H1 (cell line): ENCODE measurements around the gene COL5A1. TPM values are rescaled to one million over a fixed set of nuclear protein-coding genes. Genes with fewer than 3 reads are reported as not detected.

ENCODE experiments used
- CTCF ChIA-PET: fragments of 300-600 bp; sonication (Branson Sonifier 250); formaldehyde crosslinking; loops from one replicate; lab custom pipeline; 2021; ENCODE audit not compliant: partially characterized antibody; lab: Charles Lee
- POLR2A ChIA-PET: fragments of 300-600 bp; sonication (Branson Sonifier 250); formaldehyde crosslinking; loops from one replicate; lab custom pipeline; 2021; ENCODE audit warnings: inconsistent platforms; ENCODE audit not compliant: partially characterized antibody; lab: Charles Lee
- DNase-seq, 2 experiments: peaks; one replicate each; pipeline versions ENCODE4 v3.0.0 to v3.0.0-alpha.2; 2010 to 2022; ENCODE audit warnings: low spot score in 2 of 2, low read depth in 1 of 2, mixed read lengths in 1 of 2
- FAIRE-seq: peaks from 2 replicates; lab custom pipeline; 2011; peaks lifted over from hg19 to GRCh38; lab: Jason Lieb, UNC
- H2AFZ ChIP-seq: 2 replicates; pipeline ENCODE4 v1.8.1; 2012; ENCODE audit warnings: low read length, inconsistent platforms
- H2AK5ac ChIP-seq: 2 replicates; pipeline ENCODE4 v1.6.1; 2013; ENCODE audit warnings: low read depth, low read length
- H2BK120ac ChIP-seq: replicated peaks from 2 replicates; pipeline ENCODE3; 2013; ENCODE audit warnings: low read depth, low read length, inconsistent platforms
- H2BK12ac ChIP-seq: 2 replicates; pipeline ENCODE4 v1.6.1; 2013; ENCODE audit warnings: low read depth, low read length
- H2BK15ac ChIP-seq: 2 replicates; pipeline ENCODE4 v1.6.1; 2013; ENCODE audit warnings: low read length
- H2BK20ac ChIP-seq: 2 replicates; pipeline ENCODE4 v1.6.1; 2013; ENCODE audit warnings: low read length
- H2BK5ac ChIP-seq: 2 replicates; pipeline ENCODE4 v1.6.1; 2013; ENCODE audit warnings: low read depth, low read length
- H3K14ac ChIP-seq: 2 replicates; pipeline ENCODE4 v1.6.1; 2013; ENCODE audit warnings: inconsistent platforms; ENCODE audit not compliant: insufficient read length
- H3K18ac ChIP-seq: 2 replicates; pipeline ENCODE4 v1.6.1; 2013; ENCODE audit warnings: low read length; ENCODE audit errors: extremely low read depth
- H3K23ac ChIP-seq: 2 replicates; pipeline ENCODE4 v1.6.1; 2013; ENCODE audit warnings: inconsistent platforms; ENCODE audit not compliant: insufficient read length
- H3K23me2 ChIP-seq: 2 replicates; pipeline ENCODE4 v1.6.1; 2013; ENCODE audit warnings: low read depth, low read length
- H3K27ac ChIP-seq: 2 replicates; pipeline ENCODE4 v1.6.1; 2011; ENCODE audit warnings: low read depth, low read length, inconsistent platforms
- H3K27me3 ChIP-seq, 4 experiments: replicated peaks in 1 of 4; 1 replicate in 1 of 4; 2 replicates in 3 of 4; pipeline versions ENCODE4 v1.6.1 to v1.8.1; 2011 to 2013; ENCODE audit warnings: low read length in 3 of 4, mild to moderate bottlenecking in 3 of 4, inconsistent platforms in 2 of 4, mixed read lengths in 2 of 4, moderate library complexity in 1 of 4; ENCODE audit not compliant: control insufficient read depth in 3 of 4, insufficient read depth in 3 of 4; ENCODE audit errors: extremely low read depth in 1 of 4
- H3K36me3 ChIP-seq, 4 experiments: 2 replicates each; pipeline versions ENCODE4 v1.6.1 to v1.8.1; 2011 to 2013; ENCODE audit warnings: mild to moderate bottlenecking in 4 of 4, low read length in 3 of 4, moderate library complexity in 2 of 4, control low read depth in 1 of 4, inconsistent platforms in 1 of 4; ENCODE audit not compliant: insufficient read depth in 4 of 4, control insufficient read depth in 2 of 4
- H3K4ac ChIP-seq: replicated peaks from 2 replicates; pipeline ENCODE3; 2013; ENCODE audit warnings: low read length, low read depth, mixed read lengths, inconsistent platforms; ENCODE audit not compliant: insufficient read length
- H3K4me1 ChIP-seq, 4 experiments: replicated peaks in 1 of 4; 1 replicate in 1 of 4; 2 replicates in 3 of 4; pipeline versions ENCODE4 v1.6.1 to v1.8.1; 2011 to 2013; ENCODE audit warnings: low read length in 3 of 4, inconsistent platforms in 2 of 4, mixed read lengths in 1 of 4; ENCODE audit not compliant: insufficient read depth in 4 of 4, control insufficient read depth in 3 of 4
- H3K4me2 ChIP-seq, 2 experiments: 2 replicates each; pipeline versions ENCODE4 v1.6.1 to v1.8.1; 2011 to 2013; ENCODE audit warnings: low read depth in 2 of 2, low read length in 2 of 2, control low read depth in 1 of 2, inconsistent platforms in 1 of 2, mild to moderate bottlenecking in 1 of 2; ENCODE audit not compliant: insufficient read depth in 1 of 2
- H3K4me3 ChIP-seq, 4 experiments: fragments of 200-600, 300-600 bp in 1 of 4; sonication (generic), shearing (Covaris generic), sonication (Bioruptor Twin) in 1 of 4; 2 replicates each; pipeline versions ENCODE4 v1.5.1 to v1.8.1; 2011 to 2016; ENCODE audit warnings: low read length in 4 of 4, low read depth in 3 of 4, control low read depth in 2 of 4, inconsistent platforms in 2 of 4, mild to moderate bottlenecking in 2 of 4, mixed read lengths in 1 of 4, moderate library complexity in 1 of 4; ENCODE audit not compliant: insufficient read depth in 2 of 4; ENCODE audit errors: extremely low read depth in 1 of 4
- H3K56ac ChIP-seq: replicated peaks from 2 replicates; pipeline ENCODE3; 2013; ENCODE audit warnings: low read depth, mild to moderate bottlenecking, mixed read lengths, low read length, inconsistent platforms; ENCODE audit not compliant: insufficient read length
- H3K79me1 ChIP-seq: 2 replicates; pipeline ENCODE4 v1.6.1; 2013; ENCODE audit warnings: low read depth, low read length, control low read depth
- H3K79me2 ChIP-seq, 2 experiments: 2 replicates each; pipeline versions ENCODE4 v1.6.1 to v1.8.1; 2012 to 2013; ENCODE audit warnings: low read length in 2 of 2, mild to moderate bottlenecking in 2 of 2, inconsistent platforms in 1 of 2; ENCODE audit not compliant: insufficient read depth in 2 of 2, control insufficient read depth in 1 of 2
- H3K9ac ChIP-seq, 4 experiments: replicated peaks in 1 of 4; 1 replicate in 1 of 4; 2 replicates in 3 of 4; pipeline versions ENCODE4 v1.6.1 to v1.8.1; 2011 to 2013; ENCODE audit warnings: low read depth in 3 of 4, low read length in 3 of 4, control low read depth in 2 of 4, mild to moderate bottlenecking in 2 of 4, moderate library complexity in 2 of 4, inconsistent platforms in 1 of 4; ENCODE audit errors: extremely low read depth in 1 of 4
- H3K9me3 ChIP-seq, 2 experiments: 2 replicates each; pipeline versions ENCODE4 v1.6.1 to v1.8.1; 2012 to 2013; ENCODE audit warnings: mild to moderate bottlenecking in 2 of 2, moderate library complexity in 2 of 2, control low read depth in 1 of 2, inconsistent platforms in 1 of 2, low read depth in 1 of 2, low read length in 1 of 2, mixed read lengths in 1 of 2; ENCODE audit not compliant: insufficient read depth in 2 of 2
- H4K20me1 ChIP-seq, 2 experiments: replicated peaks in 1 of 2; 2 replicates each; pipeline versions ENCODE3 to v1.8.1; 2011 to 2013; ENCODE audit warnings: inconsistent platforms in 2 of 2, low read length in 2 of 2, mild to moderate bottlenecking in 1 of 2; ENCODE audit not compliant: insufficient read depth in 2 of 2, control insufficient read depth in 1 of 2
- H4K5ac ChIP-seq: 2 replicates; pipeline ENCODE4 v1.6.1; 2013; ENCODE audit warnings: low read length, low read depth, mixed read lengths, inconsistent platforms; ENCODE audit not compliant: insufficient read length
- H4K8ac ChIP-seq: 2 replicates; pipeline ENCODE4 v1.8.0; 2013; ENCODE audit warnings: mild to moderate bottlenecking, moderate library complexity, low read length, inconsistent platforms; ENCODE audit not compliant: insufficient read depth; ENCODE audit errors: extremely low read depth
- H4K91ac ChIP-seq: replicated peaks from 2 replicates; pipeline ENCODE3; 2013; ENCODE audit warnings: low read length, mixed read lengths, inconsistent platforms; ENCODE audit not compliant: insufficient read length
- ASH2L ChIP-seq: fragments of 200-600, 300-600 bp; sonication (generic); IDR thresholded peaks from one replicate; pipeline ENCODE4 v1.7.1; 2017; ENCODE audit warnings: low read length
- CTBP2 ChIP-seq: IDR thresholded peaks from 2 replicates; pipeline ENCODE4 v1.7.0; 2011; ENCODE audit warnings: borderline replicate concordance, mild to moderate bottlenecking, moderate library complexity, mixed read lengths, low read length; ENCODE audit not compliant: insufficient read depth, insufficient read length
- E2F6 ChIP-seq: IDR thresholded peaks from 2 replicates; pipeline ENCODE4 v1.6.1; 2012; ENCODE audit warnings: inconsistent platforms
- FOSL1 ChIP-seq: IDR thresholded peaks from 2 replicates; pipeline ENCODE4 v1.6.1; 2011; ENCODE audit warnings: mild to moderate bottlenecking, low read depth, low read length, moderate library complexity; ENCODE audit not compliant: insufficient read depth
- KDM1A ChIP-seq: fragments of 200-600, 300-600 bp; sonication (generic); IDR thresholded peaks from 2 replicates; pipeline ENCODE4 v1.7.1; 2016; ENCODE audit warnings: mild to moderate bottlenecking, low read length, borderline replicate concordance
- POLR2A ChIP-seq, 2 experiments: IDR thresholded peaks; 1 replicate in 1 of 2; 2 replicates in 1 of 2; pipeline ENCODE4 v1.6.1; 2011; ENCODE audit warnings: low read depth in 2 of 2, low read length in 2 of 2, mild to moderate bottlenecking in 2 of 2; ENCODE audit errors: control extremely low read depth in 1 of 2
- RBBP5 ChIP-seq: IDR thresholded peaks from 2 replicates; pipeline ENCODE4 v1.7.1; 2012; ENCODE audit warnings: low read depth, mild to moderate bottlenecking, inconsistent platforms, low read length, moderate library complexity, borderline replicate concordance
- RFX5 ChIP-seq: IDR thresholded peaks from 2 replicates; pipeline ENCODE4 v1.6.1; 2011; ENCODE audit warnings: low read depth, low read length, improper control_type of control experiment, borderline replicate concordance
- RXRA ChIP-seq: IDR thresholded peaks from 2 replicates; pipeline ENCODE4 v1.6.1; 2011; ENCODE audit warnings: low read depth, mild to moderate bottlenecking, low read length, moderate library complexity; ENCODE audit not compliant: insufficient read depth
- SP2 ChIP-seq: IDR thresholded peaks from 2 replicates; pipeline ENCODE4 v1.6.1; 2012; ENCODE audit warnings: mild to moderate bottlenecking, low read length, inconsistent platforms
- SP4 ChIP-seq: IDR thresholded peaks from 2 replicates; pipeline ENCODE4 v1.6.1; 2012; ENCODE audit warnings: low read length, inconsistent platforms
- SUZ12 ChIP-seq: fragments of 200-600 bp; sonication (generic); IDR thresholded peaks from 2 replicates; pipeline ENCODE4 v1.6.1; 2012; ENCODE audit warnings: mild to moderate bottlenecking, inconsistent platforms, low read length, moderate library complexity, mixed read lengths
- TEAD4 ChIP-seq: IDR thresholded peaks from 2 replicates; pipeline ENCODE4 v1.6.1; 2012; ENCODE audit warnings: low read depth, low read length, inconsistent platforms, mixed read lengths
- WGBS, 2 experiments: shearing (Covaris generic) in 1 of 2; methylation state at CpG; one replicate each; pipeline versions ENCODE4 v1.1.6 to v1.1.7; 2013 to 2015; ENCODE audit warnings: low lambda C conversion rate in 2 of 2, mixed read lengths in 2 of 2, inconsistent platforms in 1 of 2, low coverage in 1 of 2, missing lambda C conversion rate in 1 of 2; ENCODE audit not compliant: insufficient replicate concordance in 2 of 2, insufficient coverage in 1 of 2, insufficient read length in 1 of 2; ENCODE audit errors: extremely low coverage in 1 of 2, missing lambda C conversion rate in 1 of 2; 5-methylcytosine and 5-hydroxymethylcytosine counted together
- polyA plus RNA-seq, 7 experiments: library from polyadenylated mRNA; depleted of rRNA in 3 of 7; stranded (reverse) in 5 of 7; unstranded in 2 of 7; fragments of >200 nt in 5 of 7; fragments of 200-250 nt in 2 of 7; gene quantifications; 1 replicate in 5 of 7; 2 replicates in 1 of 7; 4 replicates in 1 of 7; pipeline versions ENCODE4 v1.2.1 to v1.2.3, GENCODE V29; 2011 to 2013; ENCODE audit warnings: missing spikeins in 2 of 7, mixed read lengths in 2 of 7
- total RNA-seq: library from RNA; stranded (reverse); fragmentation: NEBNext Ultra II Directional; extraction: Animal tissue kit (Norgen Biotek cat#: 25700); gene quantifications from 2 replicates; pipeline ENCODE4 v1.2.1, GENCODE V29; 2021

The COL5A1 gene
- total and polyA plus RNA-seq, 2 of the 8 experiments (the other 6 are each of a cell fraction or from before 2014, with no cell fraction given) = 3.8 to 12.0 TPM

GRCh38 chr9:134778841-134779411, 137.3 kb downstream of the COL5A1 start:
- Histone ChIP-seq H4K20me1 (no peaks in the 10 kb centered on the region), H3K27ac (no peak overlapping the region)
- no peak for TF ChIP-seq CTBP2
- no peak for TF ChIP-seq SUZ12
- no peak for TF ChIP-seq SP4
- no peak for TF ChIP-seq POLR2A (IDR thresholded peaks at IDR 0.05; ENCODE audit: control extremely low read depth in 1 of 2, low read depth in 2 of 2, low read length in 2 of 2)
- no peak for TF ChIP-seq RBBP5
- TF ChIP-seq RXRA = no peak
- no peak for TF ChIP-seq RFX5
- no peak for TF ChIP-seq SP2
- no peak for TF ChIP-seq ASH2L
- TF ChIP-seq FOSL1 = no peak
- no peak for TF ChIP-seq E2F6
- TF ChIP-seq TEAD4 = peak; percentile 78
- TF ChIP-seq KDM1A = no peak

More at GRCh38 chr9:134778841-134779411, 137.3 kb downstream of the COL5A1 start:
- Histone ChIP-seq H3K4me1 (no peaks in the 10 kb centered on the region; a peak in 2 of 7 replicates), H2AFZ (no peak overlapping the region), H2BK5ac (no peak overlapping the region), H2BK120ac (no peak overlapping the region), H2AK5ac (no peak overlapping the region), H4K5ac (no peak overlapping the region), H2BK20ac (no peak overlapping the region), H4K91ac (no peak overlapping the region), H3K79me2 (no peaks in the 10 kb centered on the region), H3K4ac (no peak overlapping the region), H3K9me3 (no peaks in the 10 kb centered on the region), H3K18ac (no peak overlapping the region), H3K56ac (no peak overlapping the region), H2BK15ac (no peak overlapping the region), H3K23ac (no peak overlapping the region), H3K9ac (no peak overlapping the region), H3K14ac (no peak overlapping the region), H3K79me1 (no peaks in the 10 kb centered on the region), H3K36me3 (no peaks in the 10 kb centered on the region), H3K27me3 (no peaks in the 10 kb centered on the region), H3K4me3 (no peak overlapping the region), H3K23me2 (no peaks in the 10 kb centered on the region), H3K4me2 (no peak overlapping the region), H2BK12ac (no peak overlapping the region), H4K8ac (no peak overlapping the region)
- no peak for FAIRE-seq
- CTCF ChIA-PET = interaction anchor here (0.6 to 8.3 kb wide), 45 partner anchors 8 to 633 kb away, joined by 3 to 79 read pairs (median 4); partner anchors contain the start of gene FCN1
- POLR2A ChIA-PET = interaction anchor here (0.9 to 1.2 kb wide), 2 partner anchors 16 to 17 kb away, joined by 3 read pairs; no protein-coding TSS in a partner anchor
- DNase-seq = peak; percentile 54 to 84
- 60% methylated on average over 17 of the region's 17 CpGs; no CpG with 5 or more reads in 1 of the 2 experiments for WGBS, 2 experiments
